HG02588 (cell line): Measurements from ENCODE around the gene FCER1G.
"Not testable (repeated sequence)": the region's sequence is repeated elsewhere in the genome, so short reads cannot be mapped to it uniquely, and the experiment has no call there.

ENCODE experiments used
- ATAC-seq: cut with Tn5 transposase; IDR thresholded peaks from one replicate; pipeline ENCODE4 v1.9.1; 2021; ENCODE audit warnings: mild to moderate bottlenecking, moderate library complexity; ENCODE audit not compliant: unreplicated experiment

FCER1G gene

DNA sequence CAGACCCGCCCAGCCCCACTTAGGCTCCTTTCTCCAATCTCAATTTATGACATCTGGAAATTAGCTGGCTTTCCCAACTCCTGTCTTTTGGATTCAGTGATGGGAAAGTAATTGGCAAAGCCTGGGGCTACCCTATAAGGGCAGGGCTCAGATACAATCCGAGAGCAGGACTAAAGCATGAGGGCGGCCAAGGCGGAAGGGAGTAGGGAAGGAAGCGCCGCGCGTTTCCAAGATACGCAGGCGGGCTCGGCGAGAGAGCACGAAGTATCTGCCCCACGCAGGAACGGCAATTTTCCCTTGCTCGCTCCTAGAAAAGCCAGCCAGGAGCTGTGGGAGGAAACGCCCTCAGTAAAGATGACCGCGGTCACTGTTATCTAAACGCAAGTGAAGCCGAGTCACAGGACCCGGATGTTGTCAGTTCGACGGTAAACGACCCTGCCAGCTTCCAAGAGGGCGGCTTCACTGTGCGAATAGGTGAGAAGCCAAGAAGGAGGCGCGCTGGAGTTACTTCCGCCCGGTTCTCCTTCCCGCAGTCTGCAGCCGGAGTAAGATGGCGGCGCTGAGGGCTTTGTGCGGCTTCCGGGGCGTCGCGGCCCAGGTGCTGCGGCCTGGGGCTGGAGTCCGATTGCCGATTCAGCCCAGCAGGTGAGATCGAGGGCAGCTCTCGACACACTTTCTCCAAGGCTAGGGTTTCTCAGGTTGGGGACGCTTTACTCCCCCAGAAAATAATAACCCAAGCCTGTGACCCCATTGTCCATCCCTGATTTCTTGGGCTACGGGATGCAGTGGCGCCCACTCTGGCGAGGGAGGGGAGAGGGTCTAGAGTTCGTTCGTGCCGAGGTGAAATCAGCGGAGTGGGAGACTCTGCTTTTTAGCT is 13.0 kb upstream of the FCER1G start, which contains the start of gene NDUFS2:
TSS of gene NDUFS2 (plus strand) at position 532 of the 877 bp plus-strand sequence. CDS start at position 551, 19 bp downstream.
- peak; percentile 92 for ATAC-seq

DNA sequence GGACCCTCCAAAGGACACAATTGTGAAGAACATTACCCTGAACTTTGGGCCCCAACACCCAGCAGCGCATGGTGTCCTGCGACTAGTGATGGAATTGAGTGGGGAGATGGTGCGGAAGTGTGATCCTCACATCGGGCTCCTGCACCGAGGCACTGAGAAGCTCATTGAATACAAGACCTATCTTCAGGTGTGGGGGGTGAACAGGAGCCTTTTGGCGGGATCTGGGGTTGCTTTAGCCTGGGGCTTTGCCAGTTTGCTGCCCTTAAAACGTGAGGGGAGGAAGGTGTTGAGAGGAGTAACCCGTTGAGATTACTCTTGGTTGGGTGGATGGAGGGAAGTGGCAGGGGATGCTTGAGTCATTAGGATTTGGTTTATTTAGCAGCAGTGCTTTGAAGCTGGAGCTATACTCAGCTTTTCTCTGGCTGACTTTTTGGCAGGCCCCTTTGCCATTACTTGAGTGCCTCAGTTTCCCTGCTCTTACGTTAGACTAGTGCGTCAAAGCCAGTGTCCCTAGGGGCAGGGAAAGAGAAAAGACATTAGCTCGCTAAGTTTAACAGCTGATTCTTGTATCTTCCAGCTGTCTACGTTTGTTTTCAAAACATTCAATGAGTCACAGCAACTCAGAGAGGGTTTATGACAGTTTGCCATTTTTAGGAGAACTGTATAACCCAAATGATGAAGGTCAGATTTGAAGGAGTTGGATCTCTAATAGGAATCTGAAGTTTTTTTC is 8.5 kb upstream of the FCER1G start:
- ATAC-seq: no peak

DNA sequence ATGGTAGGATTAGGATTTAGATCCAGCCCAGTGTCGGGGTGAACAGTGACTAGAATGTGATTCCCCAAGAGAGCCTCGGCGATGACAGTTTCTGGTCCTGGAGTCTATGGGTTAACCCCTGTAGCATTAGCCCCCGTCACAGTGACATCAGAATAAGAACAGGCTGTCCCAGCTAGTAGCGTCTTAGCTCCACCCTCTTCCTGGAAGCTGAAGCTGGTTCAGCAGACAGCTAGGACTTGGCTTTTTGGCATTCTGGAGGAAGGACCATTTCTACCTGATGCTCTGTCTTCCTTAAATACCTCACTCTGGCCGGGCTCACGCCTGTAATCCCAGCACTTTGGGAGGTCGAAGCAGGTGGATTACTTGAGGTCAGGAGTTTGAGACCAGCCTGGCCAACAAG is 7.9 kb upstream of the FCER1G start:
- no peak for ATAC-seq

DNA sequence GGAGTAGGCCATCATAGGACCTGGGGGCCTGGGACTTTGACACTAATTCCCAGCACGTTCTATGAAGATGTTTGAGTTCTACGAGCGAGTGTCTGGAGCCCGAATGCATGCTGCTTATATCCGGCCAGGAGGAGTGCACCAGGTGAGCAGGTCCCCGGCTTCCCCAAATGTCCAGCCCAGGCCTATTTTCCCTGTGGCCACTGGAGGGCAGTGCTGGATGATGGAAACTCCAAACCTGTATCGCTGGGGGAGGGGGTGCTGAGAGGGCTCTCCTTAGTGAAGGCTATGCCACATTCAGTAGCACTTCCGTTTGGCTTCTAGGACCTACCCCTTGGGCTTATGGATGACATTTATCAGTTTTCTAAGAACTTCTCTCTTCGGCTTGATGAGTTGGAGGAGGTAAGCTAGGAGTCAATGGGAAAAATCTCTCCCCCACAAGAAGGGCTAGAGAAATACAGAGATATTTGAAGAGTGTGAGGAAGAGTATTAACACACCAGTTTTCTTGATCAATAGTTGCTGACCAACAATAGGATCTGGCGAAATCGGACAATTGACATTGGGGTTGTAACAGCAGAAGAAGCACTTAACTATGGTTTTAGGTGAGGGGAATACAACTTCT is 5.2 kb upstream of the FCER1G start:
- no peak for ATAC-seq

DNA sequence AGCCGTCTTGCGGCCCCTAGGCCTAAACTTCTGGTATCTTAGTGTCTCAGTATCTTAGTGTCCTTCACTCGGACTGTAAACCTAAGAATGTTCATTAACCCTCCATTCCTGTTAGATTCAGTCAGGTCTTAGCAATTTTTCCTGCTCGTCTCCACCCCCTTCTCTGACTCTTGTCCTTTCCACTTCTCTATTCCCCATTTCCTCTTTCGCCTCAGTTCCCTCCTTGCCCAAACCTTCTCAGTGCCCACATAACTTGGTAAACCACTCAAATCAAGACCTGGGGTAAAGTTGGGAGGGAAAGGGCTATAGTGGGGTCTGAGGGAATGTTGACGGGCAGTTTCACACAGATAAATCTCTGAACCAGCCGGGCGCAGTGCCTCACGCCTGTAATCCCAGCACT is 726 bp upstream of the FCER1G start:
- no peak for ATAC-seq

DNA sequence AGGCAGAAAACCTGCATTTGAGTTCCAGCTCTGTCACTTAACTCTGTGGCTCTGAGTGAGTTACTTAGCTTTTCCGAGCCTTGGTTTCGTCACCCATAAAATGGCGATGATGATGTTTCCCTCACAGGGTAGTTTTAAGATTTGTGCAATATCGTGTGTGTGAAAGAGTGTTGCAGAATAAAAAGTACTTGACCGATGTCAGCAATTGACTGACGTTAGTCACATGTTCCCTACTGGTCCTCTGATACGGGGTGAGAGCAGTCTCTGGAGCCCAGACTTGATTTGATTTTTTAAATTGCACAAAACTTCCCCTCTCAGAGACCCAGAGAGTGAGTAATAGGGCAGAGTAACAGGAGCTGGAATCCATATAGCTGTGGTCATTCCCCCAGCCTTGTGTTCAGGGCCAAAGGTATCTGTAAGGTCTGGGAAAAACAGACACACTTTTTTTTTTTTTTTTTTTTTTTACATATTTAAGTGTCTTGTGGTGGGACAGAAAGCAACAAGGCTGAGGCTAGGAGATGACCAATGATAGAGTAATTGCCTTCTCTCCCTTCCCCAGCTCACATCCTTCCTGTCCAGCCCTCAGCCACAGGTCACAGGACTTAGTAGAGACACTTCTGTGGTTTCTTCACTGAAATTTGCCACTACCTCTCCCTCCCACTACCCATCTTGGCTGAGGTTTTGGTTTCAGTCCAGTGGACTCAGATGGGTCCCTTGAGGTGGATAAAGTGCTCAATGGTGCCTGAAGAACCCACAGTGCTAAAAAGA is 2.0 kb downstream of the FCER1G start:
- peak; percentile 67 for ATAC-seq

DNA sequence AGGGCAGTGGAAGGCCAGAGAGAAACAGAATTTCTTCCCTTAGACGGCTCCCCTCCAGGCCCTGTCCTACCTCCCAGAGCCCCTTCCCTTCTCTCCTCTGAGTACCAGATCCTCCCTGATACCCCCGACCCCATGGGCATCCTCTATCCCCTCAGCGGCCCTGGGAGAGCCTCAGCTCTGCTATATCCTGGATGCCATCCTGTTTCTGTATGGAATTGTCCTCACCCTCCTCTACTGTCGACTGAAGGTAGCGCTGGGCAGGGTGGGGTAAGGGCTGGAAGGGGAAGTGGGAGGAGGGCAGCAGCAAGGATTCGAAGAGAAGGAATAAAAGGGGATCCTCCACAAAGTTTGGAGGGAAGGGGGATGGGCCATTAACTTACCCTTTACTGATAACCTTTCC is 2.7 kb downstream of the FCER1G start:
- no peak for ATAC-seq

DNA sequence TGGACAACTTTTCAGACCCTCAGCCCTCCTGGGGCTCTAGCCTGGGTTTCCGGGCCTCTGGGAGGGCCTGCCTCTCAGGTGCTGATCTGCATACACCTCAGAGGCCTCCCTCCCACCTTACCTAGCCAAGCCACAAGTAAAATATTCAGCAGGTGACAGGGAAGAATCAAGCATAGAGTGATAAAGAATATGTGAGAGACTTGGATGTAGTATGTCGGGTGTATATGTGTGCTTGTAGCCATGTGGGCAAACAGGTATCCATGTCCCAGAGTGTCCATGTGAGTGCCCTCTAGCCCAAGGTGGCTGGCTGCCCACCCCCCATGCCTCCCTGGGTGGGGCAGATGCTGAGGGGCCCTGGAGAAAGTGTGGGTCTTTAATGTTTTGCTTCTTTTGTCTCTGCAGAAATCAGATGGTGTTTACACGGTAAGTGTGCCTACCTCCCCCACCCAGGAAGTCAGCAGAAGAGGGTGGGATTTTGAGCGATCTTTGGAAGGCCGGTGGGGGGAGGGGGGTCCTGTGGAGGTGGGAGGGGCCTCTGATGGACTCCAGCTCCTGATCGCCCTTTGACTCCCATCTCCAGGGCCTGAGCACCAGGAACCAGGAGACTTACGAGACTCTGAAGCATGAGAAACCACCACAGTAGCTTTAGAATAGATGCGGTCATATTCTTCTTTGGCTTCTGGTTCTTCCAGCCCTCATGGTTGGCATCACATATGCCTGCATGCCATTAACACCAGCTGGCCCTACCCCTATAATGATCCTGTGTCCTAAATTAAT is 3.4 kb downstream of the FCER1G start:
- no peak for ATAC-seq

DNA sequence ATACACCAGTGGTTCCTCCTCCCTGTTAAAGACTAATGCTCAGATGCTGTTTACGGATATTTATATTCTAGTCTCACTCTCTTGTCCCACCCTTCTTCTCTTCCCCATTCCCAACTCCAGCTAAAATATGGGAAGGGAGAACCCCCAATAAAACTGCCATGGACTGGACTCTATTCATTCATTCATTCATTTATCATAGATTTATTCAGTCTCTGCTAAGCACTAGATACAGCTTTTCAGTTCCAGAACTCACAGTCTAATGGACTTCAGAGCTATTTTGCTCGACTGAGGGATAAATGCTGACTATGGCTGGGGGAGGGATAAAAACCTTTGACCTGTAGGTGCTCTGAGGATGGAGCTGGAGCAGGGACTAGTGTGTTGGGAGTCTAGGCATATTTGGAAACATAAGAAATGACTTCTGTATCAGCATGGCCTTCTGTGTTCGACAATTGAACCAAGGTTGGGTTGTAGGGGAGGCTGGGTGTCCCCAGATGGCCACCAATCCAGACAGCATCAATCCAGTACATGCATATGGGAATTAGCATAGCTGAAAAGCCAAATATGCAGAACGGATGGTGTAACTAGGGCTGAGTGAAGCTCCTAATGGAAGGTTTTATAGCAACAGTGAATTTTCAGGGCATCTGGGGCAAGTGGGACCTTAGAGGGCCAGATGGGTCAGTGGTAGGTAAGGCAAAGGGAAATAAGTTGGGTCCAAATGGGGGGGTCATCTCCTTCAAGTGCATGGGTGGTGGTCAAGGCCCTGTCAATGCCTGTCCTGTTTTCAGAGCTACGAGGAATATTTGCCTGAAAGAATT is 4.2 kb downstream of the FCER1G start:
- no peak for ATAC-seq

DNA sequence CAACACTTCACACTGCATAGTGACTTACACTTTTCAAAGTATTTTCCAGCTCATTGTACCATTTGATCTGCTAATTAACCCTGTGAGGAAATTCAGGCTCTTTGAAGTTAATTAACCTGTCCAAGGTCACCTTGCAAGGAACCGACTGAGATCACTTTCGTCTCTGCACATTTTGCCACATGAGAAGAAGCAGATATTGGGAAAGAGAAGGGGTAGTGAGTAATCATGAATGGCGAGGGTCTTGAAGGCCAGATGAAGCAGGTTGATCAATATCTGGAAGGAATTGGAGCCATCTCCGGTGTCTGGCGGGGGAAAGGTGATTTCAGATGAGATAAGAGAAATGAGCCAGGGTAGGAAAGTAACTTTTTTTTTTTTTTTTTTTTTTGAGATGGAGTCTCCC is 4.9 kb downstream of the FCER1G start:
- no peak for ATAC-seq

DNA sequence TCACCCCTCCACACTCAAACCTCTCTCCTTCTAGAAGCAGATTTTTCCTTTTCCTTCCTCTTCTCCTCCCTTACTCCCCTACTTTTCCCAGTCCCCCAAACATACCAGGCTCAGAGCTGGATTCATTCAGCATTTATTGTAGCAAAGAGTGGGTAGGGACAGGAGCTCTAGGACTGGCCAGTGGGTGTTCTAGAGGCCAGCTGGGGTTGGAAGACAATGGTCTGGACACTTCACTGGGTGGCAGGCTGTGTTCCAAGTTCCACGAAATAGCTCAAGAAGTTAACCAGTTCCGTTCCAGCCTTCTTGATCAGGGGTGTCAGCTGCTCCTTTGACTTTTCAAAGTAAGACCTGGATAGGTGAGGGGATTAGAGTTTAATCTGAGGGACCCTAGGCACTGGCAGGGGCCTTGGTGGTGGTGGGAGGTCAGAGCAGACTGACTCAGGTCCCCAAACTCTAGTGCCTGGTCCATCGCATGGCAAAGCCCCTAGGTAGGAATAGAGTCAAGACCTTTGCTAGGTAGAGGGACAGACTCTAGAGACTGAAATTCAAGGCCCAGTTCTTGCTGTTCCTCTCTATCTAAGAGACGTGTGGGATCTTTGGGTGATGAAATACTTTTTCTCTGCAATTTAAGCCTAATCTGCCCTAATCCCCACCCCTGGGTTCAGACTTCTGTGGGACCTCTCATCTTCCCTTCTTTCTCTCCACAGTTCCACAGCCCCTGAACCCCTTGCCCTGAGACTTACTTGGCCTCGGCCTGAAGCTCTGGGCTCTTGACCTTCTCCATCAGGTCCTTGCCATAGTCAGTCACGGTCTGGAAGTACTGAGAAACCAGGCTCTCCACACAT is 7.3 kb downstream of the FCER1G start:
- ATAC-seq: no peak

DNA sequence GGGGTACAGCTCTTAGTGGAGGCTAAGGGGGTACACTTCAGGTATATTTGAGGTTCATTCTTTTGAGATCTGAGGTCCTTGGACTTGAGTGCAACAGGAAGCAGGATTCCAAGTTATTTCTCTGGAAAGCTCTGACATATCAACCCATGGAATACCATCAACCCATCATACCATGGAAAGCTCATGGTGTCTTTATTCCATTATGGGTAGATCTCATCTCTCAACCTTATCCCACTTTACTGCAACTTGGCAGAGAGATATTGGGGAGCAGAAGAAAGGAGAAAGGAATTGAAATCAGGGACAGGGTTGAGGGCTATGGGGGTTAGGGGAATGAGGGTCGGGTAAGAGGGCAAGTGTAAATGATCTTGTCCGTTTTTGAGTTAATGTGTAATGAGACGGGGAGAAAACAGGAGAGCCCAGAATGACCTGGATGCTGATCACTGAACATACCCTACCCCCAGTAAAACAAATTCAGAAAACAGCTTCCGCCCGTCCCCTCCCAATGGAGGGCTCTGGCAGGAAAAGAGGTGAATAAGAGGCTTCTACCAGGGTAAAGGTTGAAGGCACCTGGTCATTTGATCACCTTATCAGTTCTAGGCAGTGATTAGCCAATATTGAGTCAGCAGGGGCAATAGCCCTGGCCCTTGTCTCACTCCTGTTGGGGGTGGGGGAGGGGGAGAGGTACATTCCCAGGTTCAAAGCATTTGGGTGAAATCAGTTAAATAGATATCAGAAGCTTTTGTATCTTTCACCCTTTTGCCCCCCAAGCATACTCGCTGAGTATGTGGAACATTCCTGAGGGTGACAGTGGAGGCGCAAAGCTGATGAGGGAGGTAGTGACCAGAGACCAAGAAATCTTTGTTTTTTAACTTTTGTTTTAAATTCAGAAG is 9.0 kb downstream of the FCER1G start:
- ATAC-seq: no peak

DNA sequence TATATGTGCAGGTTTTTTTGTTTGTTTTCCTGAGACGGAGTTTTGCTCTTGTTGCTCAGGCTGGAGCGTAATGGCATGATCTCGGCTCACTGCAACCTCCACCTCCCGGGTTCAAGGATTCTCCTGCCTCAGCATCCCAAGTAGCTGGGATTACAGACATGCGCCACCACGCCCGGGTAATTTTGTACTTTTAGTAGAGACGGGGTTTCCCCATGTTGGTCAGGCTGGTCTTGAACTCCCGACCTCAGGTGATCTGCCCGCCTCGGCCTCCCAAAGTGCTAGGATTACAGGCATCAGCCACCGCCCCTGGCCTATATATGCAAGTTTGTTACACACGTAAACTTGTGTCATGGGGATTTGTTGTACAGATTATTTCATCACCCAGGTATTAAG is 9.6 kb downstream of the FCER1G start:
- not testable (repeated sequence) for ATAC-seq

DNA sequence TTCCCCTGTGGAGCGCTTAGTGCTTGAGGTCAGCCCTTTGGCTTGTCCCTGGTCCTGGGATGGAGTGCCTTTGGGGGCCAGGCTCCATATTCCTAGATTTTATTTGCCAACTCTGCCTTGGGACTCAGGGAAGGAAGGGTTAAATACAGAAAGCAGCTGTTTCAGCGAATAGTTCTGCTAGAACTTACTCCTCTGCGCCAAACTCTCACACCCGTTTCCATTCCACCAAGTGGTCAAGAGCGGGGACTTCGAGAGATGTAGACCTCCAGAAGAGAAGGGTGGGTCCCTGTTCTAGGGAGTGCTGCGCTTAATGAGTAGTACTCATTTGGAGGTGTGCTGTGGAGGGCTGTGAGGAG is 10.1 kb downstream of the FCER1G start:
- ATAC-seq: no peak

DNA sequence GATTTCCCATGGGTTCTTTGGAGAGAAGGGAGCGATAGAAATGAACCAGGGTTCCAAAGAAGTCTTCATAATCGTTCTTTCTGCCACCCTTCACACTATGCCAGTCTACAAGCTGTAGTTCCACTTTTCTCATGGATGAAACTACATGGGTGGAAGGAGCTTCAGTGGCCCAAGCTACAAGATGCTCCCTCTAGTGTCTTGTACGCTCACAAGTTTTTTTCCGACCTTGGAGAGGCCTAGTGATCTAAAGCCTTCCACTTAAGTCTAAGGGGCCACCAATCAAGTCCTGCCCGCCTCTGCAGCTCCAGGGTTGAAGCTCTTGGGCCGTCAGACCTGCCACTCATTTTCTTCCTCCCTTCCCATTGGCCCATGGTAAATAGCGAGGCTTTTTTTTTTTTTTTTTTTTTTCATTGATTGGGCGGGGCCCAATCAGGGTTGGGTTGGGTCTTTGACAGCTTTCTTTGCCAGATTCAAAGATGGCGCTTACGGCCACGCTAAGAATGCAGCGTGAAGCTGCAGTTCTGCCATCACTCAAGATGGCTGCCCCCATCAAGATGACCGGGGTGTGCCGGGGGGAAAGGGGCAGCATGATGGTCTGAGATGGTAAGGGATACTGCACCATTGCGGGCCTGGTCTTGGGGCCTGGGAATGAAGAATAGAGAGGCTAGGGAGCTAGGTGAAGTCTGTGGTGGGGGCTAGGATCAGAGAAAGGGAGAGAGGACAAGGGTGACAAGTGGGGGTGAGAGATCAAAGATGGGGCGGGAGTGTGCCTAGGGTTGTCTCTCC is 10.6 kb downstream of the FCER1G start, which contains the start of gene TOMM40L:
TSS of gene TOMM40L (plus strand) at position 527 of the 786 bp plus-strand sequence. CDS start 430 bp downstream, outside the sequence.
- ATAC-seq: peak; percentile 94

DNA sequence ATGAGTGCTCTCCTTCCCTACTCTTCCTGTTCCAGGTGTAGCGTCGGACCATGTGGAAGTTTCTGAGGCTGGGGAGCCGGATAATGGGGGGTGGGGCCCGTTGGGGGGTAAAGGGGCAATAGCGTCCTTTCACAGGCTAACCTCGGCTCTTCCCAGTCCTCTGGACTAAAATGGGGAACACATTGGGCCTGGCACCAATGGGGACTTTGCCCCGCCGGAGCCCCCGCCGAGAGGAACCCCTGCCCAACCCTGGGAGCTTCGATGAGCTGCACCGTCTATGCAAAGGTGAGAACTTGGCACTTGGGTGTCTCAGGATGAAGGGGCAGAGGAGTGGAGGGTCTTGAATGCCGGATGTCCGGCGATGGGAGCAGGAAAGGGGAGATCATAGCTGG is 11.2 kb downstream of the FCER1G start:
- ATAC-seq: no peak

DNA sequence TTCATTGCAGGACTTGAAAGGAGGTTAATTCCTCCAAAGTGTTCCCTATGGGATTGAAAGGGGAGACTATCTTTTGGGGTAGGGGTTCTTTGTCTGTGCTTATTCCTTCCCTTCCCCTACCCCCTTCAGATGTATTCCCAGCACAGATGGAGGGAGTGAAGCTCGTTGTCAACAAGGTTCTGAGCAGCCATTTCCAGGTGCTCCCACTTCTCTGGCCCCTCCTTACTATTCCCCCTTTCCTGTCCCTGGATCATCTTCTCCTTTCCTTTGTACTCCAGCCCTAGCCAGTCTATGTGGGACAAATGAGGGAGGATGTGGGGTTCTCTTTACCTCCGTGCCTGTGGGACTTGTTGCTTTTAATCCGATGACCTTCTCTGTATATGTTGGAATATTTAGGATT is 11.7 kb downstream of the FCER1G start:
- ATAC-seq: no peak
